Activated naive CD8-positive, alpha-beta T cell treated with anti-CD3 and anti-CD28 coated beads for 36 hours (primary cell): ENCODE measurements around the gene EPS8L2. TPM values are rescaled to one million over a fixed set of nuclear protein-coding genes. Genes with fewer than 3 reads are reported as not detected.
"Not testable (repeated sequence)": the region's sequence is repeated elsewhere in the genome, so short reads cannot be mapped to it uniquely, and the experiment has no call there.

ENCODE experiments used
- DNase-seq: peaks from one replicate; pipeline ENCODE4 v3.0.0; 2021
- H3K27ac Mint-ChIP-seq: one replicate; pipeline ENCODE4 v1.8.0; 2022; ENCODE audit warnings: mild to moderate bottlenecking, moderate library complexity, mixed read lengths
- H3K27me3 Mint-ChIP-seq: one replicate; pipeline ENCODE4 v1.8.0; 2022; ENCODE audit warnings: mild to moderate bottlenecking, mixed read lengths
- H3K36me3 Mint-ChIP-seq: one replicate; pipeline ENCODE4 v1.8.0; 2021; ENCODE audit warnings: mild to moderate bottlenecking, mixed read lengths
- H3K4me1 Mint-ChIP-seq: one replicate; pipeline ENCODE4 v1.8.0; 2021; ENCODE audit warnings: mixed read lengths
- H3K4me3 Mint-ChIP-seq: one replicate; pipeline ENCODE4 v1.8.0; 2022; ENCODE audit warnings: mild to moderate bottlenecking, moderate library complexity, mixed read lengths
- H3K9me3 Mint-ChIP-seq: one replicate; pipeline ENCODE4 v1.8.0; 2022; ENCODE audit warnings: mixed read lengths
- total RNA-seq, 2 experiments: library from RNA; stranded (reverse); gene quantifications; one replicate each; pipeline ENCODE4 v1.2.3, GENCODE V29; 2021

The EPS8L2 gene
- total RNA-seq, 2 experiments from 2014 or later: 13.3 to 15.9 TPM

- H3K27me3 Mint-ChIP-seq: peaks cover 29% of the 10 kb centered on the region
- DNase-seq: peak; percentile 57
- no peaks in the 10 kb centered on the region for H3K9me3 Mint-ChIP-seq
- H3K27ac Mint-ChIP-seq: no peak overlapping the region
- H3K4me1 Mint-ChIP-seq: peaks cover 16% of the 10 kb centered on the region
- peak overlapping the region; percentile 48 for H3K4me3 Mint-ChIP-seq
- H3K36me3 Mint-ChIP-seq: no peaks in the 10 kb centered on the region
Observed at GRCh38 chr11:723120-723883, 17.3 kb downstream of the EPS8L2 start.

GRCh38 chr11:724049-724777 is 18.2 kb downstream of the EPS8L2 start:
- Mint-ChIP-seq H3K9me3 (no peaks in the 10 kb centered on the region), H3K27ac (no peak overlapping the region), H3K4me3 (no peak overlapping the region), H3K36me3 (no peaks in the 10 kb centered on the region), H3K27me3 (peaks cover 24% of the 10 kb centered on the region), H3K4me1 (peaks cover 16% of the 10 kb centered on the region)
- peak; percentile 48 for DNase-seq

GRCh38 chr11:724778-725386 is 18.9 kb downstream of the EPS8L2 start:
- Mint-ChIP-seq H3K36me3 (no peaks in the 10 kb centered on the region), H3K4me1 (peaks cover 16% of the 10 kb centered on the region), H3K27ac (no peak overlapping the region), H3K4me3 (peak overlapping the region; percentile 74), H3K9me3 (no peaks in the 10 kb centered on the region), H3K27me3 (peaks cover 17% of the 10 kb centered on the region)
- no peak for DNase-seq

- Mint-ChIP-seq H3K27me3 (peaks cover 15% of the 10 kb centered on the region), H3K4me3 (peak overlapping the region; percentile 74), H3K9me3 (no peaks in the 10 kb centered on the region), H3K36me3 (no peaks in the 10 kb centered on the region), H3K27ac (no peak overlapping the region), H3K4me1 (peaks cover 16% of the 10 kb centered on the region)
- DNase-seq: no peak
Observed at GRCh38 chr11:725624-726202, 19.7 kb downstream of the EPS8L2 start.

- no peaks in the 10 kb centered on the region for H3K9me3 Mint-ChIP-seq
- no peaks in the 10 kb centered on the region for H3K36me3 Mint-ChIP-seq
- peaks cover 15% of the 10 kb centered on the region for H3K4me1 Mint-ChIP-seq
- H3K27me3 Mint-ChIP-seq: peaks cover 8% of the 10 kb centered on the region
- DNase-seq: peak; percentile 69
- peak overlapping the region; percentile 68 for H3K4me3 Mint-ChIP-seq
- H3K27ac Mint-ChIP-seq: peak overlapping the region; percentile 63
Observed at GRCh38 chr11:726278-727220, 20.5 kb downstream of the EPS8L2 start.

- no peak for DNase-seq
- Mint-ChIP-seq H3K36me3 (no peaks in the 10 kb centered on the region), H3K4me1 (peaks cover 15% of the 10 kb centered on the region), H3K4me3 (no peak overlapping the region), H3K27me3 (peaks cover 5% of the 10 kb centered on the region), H3K27ac (no peak overlapping the region), H3K9me3 (no peaks in the 10 kb centered on the region)
Observed at GRCh38 chr11:727281-727701, 21.3 kb downstream of the EPS8L2 start.

GRCh38 chr11:727859-728748 is 22.1 kb downstream of the EPS8L2 start:
- Mint-ChIP-seq H3K36me3 (no peaks in the 10 kb centered on the region), H3K9me3 (no peaks in the 10 kb centered on the region), H3K27ac (no peak overlapping the region), H3K27me3 (peaks cover 2% of the 10 kb centered on the region), H3K4me3 (no peak overlapping the region), H3K4me1 (peaks cover 13% of the 10 kb centered on the region)
- DNase-seq: peak; percentile 86

GRCh38 chr11:728901-729491 is 23.0 kb downstream of the EPS8L2 start:
- peaks cover 8% of the 10 kb centered on the region for H3K4me1 Mint-ChIP-seq
- H3K27me3 Mint-ChIP-seq: no peaks in the 10 kb centered on the region
- H3K27ac Mint-ChIP-seq: no peak overlapping the region
- H3K9me3 Mint-ChIP-seq: no peaks in the 10 kb centered on the region
- DNase-seq: no peak
- H3K4me3 Mint-ChIP-seq: no peak overlapping the region
- no peaks in the 10 kb centered on the region for H3K36me3 Mint-ChIP-seq

- H3K4me3 Mint-ChIP-seq: no peak overlapping the region
- H3K4me1 Mint-ChIP-seq: peaks cover 6% of the 10 kb centered on the region
- peak overlapping the region; percentile 50 for H3K27ac Mint-ChIP-seq
- no peaks in the 10 kb centered on the region for H3K9me3 Mint-ChIP-seq
- no peaks in the 10 kb centered on the region for H3K27me3 Mint-ChIP-seq
- no peak for DNase-seq
- no peaks in the 10 kb centered on the region for H3K36me3 Mint-ChIP-seq
Observed at GRCh38 chr11:729492-730074, 23.6 kb downstream of the EPS8L2 start.

GRCh38 chr11:733072-733471 is 27.0 kb downstream of the EPS8L2 start:
- no peak for DNase-seq

GRCh38 chr11:734541-734940 is 28.5 kb downstream of the EPS8L2 start:
- H3K27ac Mint-ChIP-seq, H3K4me3 Mint-ChIP-seq, H3K36me3 Mint-ChIP-seq, H3K9me3 Mint-ChIP-seq, DNase-seq, H3K27me3 Mint-ChIP-seq: not testable (repeated sequence)
- peaks cover 16% of the 10 kb centered on the region for H3K4me1 Mint-ChIP-seq

More at GRCh38 chr11:733072-733471, 27.0 kb downstream of the EPS8L2 start:
- Mint-ChIP-seq H3K27ac (no peak overlapping the region), H3K27me3 (peaks cover 3% of the 10 kb centered on the region), H3K4me3 (no peak overlapping the region), H3K4me1 (peaks cover 13% of the 10 kb centered on the region), H3K36me3 (no peaks in the 10 kb centered on the region), H3K9me3 (peaks cover 3% of the 10 kb centered on the region)

- Mint-ChIP-seq H3K27me3 (peaks cover 3% of the 10 kb centered on the region), H3K4me1 (peaks cover 16% of the 10 kb centered on the region), H3K27ac (no peak overlapping the region), H3K36me3 (no peaks in the 10 kb centered on the region), H3K4me3 (peak overlapping the region; percentile 33), H3K9me3 (peaks cover 3% of the 10 kb centered on the region)
- DNase-seq: no peak
Observed at GRCh38 chr11:737366-737765, 31.3 kb downstream of the EPS8L2 start.

- DNase-seq, H3K27ac Mint-ChIP-seq, H3K27me3 Mint-ChIP-seq, H3K36me3 Mint-ChIP-seq, H3K9me3 Mint-ChIP-seq: not testable (repeated sequence)
- peaks cover 16% of the 10 kb centered on the region for H3K4me1 Mint-ChIP-seq
- H3K4me3 Mint-ChIP-seq: peak overlapping the region; percentile 33
Observed at GRCh38 chr11:737899-738298, 31.9 kb downstream of the EPS8L2 start.
